GM12878 (cell line): Measurements from ENCODE around the gene OTUD3. TPM values are rescaled to one million over a fixed set of nuclear protein-coding genes. Genes with fewer than 3 reads are reported as not detected.

Source experiments
- ATAC-seq: fragments of 200-7000 bp; cut with Tn5 transposase; 3 replicates; pipeline ENCODE4 v1.9.1; 2020; ENCODE audit warnings: mild to moderate bottlenecking, moderate library complexity
- BruUV-seq: library from RNA; stranded (reverse); fragments of 400-500 nt; replicated peaks from 2 replicates; lab custom pipeline; 2021; lab: Mats Ljungman, UMichigan
- CTCF ChIA-PET: fragments of 300-600 bp; sonication (Branson Sonifier 250); formaldehyde crosslinking; extraction: SDS; loops from one replicate; lab custom pipeline; 2021; ENCODE audit warnings: inconsistent platforms; lab: Yijun Ruan, JAX
- POLR2A ChIA-PET: fragments of 350-600 bp; formaldehyde crosslinking; extraction: SDS; loops from one replicate; lab custom pipeline; 2021; ENCODE audit warnings: inconsistent platforms; lab: Charles Lee
- RAD21 ChIA-PET: fragments of 300-600 bp; sonication (Branson Sonifier 250); formaldehyde crosslinking; loops from one replicate; lab custom pipeline; 2023; ENCODE audit warnings: antibody characterized with exemption; ENCODE audit not compliant: unreplicated experiment; lab: Charles Lee
- SMC1A ChIA-PET: fragments of 300-600 bp; sonication (Branson Sonifier 250); formaldehyde crosslinking; loops from one replicate; lab custom pipeline; 2023; ENCODE audit not compliant: unreplicated experiment, uncharacterized antibody; lab: Charles Lee
- DNase-seq: peaks from one replicate; pipeline ENCODE4 v3.0.0-alpha.2; 2011; ENCODE audit warnings: low read depth, low spot score
- FAIRE-seq: peaks from 3 replicates; lab custom pipeline; 2011; peaks lifted over from hg19 to GRCh38; lab: Jason Lieb, UNC
- H2AFZ ChIP-seq: 2 replicates; pipeline ENCODE4 v1.6.0; 2011; ENCODE audit warnings: low read depth, low read length, control low read depth; ENCODE audit not compliant: control insufficient read depth
- H3K27ac ChIP-seq: 2 replicates; pipeline ENCODE4 v1.5.1; 2011; ENCODE audit warnings: control low read depth; ENCODE audit not compliant: control insufficient read depth, insufficient read depth
- H3K27me3 ChIP-seq, 2 experiments: replicated peaks in 1 of 2; 2 replicates each; pipeline versions ENCODE4 v1.6.0 to v1.6.1; 2011; ENCODE audit warnings: low read length in 1 of 2; ENCODE audit not compliant: control insufficient read depth in 2 of 2, insufficient read depth in 2 of 2
- H3K36me3 ChIP-seq, 2 experiments: 2 replicates each; pipeline ENCODE4 v1.5.1; 2011; ENCODE audit warnings: low read length in 1 of 2; ENCODE audit not compliant: control insufficient read depth in 2 of 2, insufficient read depth in 2 of 2
- H3K4me1 ChIP-seq: 2 replicates; pipeline ENCODE4 v1.6.1; 2011; ENCODE audit warnings: mild to moderate bottlenecking, low read length, moderate library complexity, mixed read lengths; ENCODE audit not compliant: control insufficient read depth, insufficient read depth
- H3K4me2 ChIP-seq: 2 replicates; pipeline ENCODE4 v1.6.0; 2011; ENCODE audit warnings: control low read depth; ENCODE audit not compliant: control insufficient read depth, insufficient read depth
- H3K4me3 ChIP-seq: fragments of 200-600 bp; sonication (generic); 2 replicates; pipeline ENCODE4 v1.5.1; 2016
- H3K79me2 ChIP-seq: 2 replicates; pipeline ENCODE4 v1.6.0; 2011; ENCODE audit warnings: low read length; ENCODE audit not compliant: control insufficient read depth, insufficient read depth
- H3K9ac ChIP-seq: 2 replicates; pipeline ENCODE4 v1.8.0; 2011; ENCODE audit warnings: low read length, control low read depth, mixed read lengths; ENCODE audit not compliant: control insufficient read depth, insufficient read depth
- H3K9me3 ChIP-seq: replicated peaks from 3 replicates; pipeline ENCODE4 v1.5.1; 2011; ENCODE audit warnings: mild to moderate bottlenecking, low read length; ENCODE audit not compliant: control insufficient read depth, insufficient read depth
- H4K20me1 ChIP-seq: 2 replicates; pipeline ENCODE4 v1.6.0; 2011; ENCODE audit not compliant: control insufficient read depth, insufficient read depth
- FOS ChIP-seq: IDR thresholded peaks from 3 replicates; pipeline ENCODE4 v1.6.1; 2011; ENCODE audit warnings: borderline replicate concordance; ENCODE audit not compliant: insufficient read length; ENCODE audit errors: extremely low read depth
- FOXK2 ChIP-seq: fragments of 450-650 bp; IDR thresholded peaks from 2 replicates; pipeline ENCODE4 v1.6.1; 2017; ENCODE audit warnings: mild to moderate bottlenecking, moderate library complexity
- NFYB ChIP-seq: IDR thresholded peaks from 2 replicates; pipeline ENCODE4 v1.6.1; 2011; ENCODE audit warnings: low read depth, mild to moderate bottlenecking, low read length, improper control_type of control experiment, moderate library complexity; ENCODE audit not compliant: insufficient read depth
- WGBS: methylation state at CpG from one replicate; pipeline ENCODE4 v1.1.6; 2016; ENCODE audit warnings: low lambda C conversion rate; ENCODE audit not compliant: insufficient replicate concordance, insufficient coverage; ENCODE audit errors: missing lambda C conversion rate; 5-methylcytosine and 5-hydroxymethylcytosine counted together
- in situ Hi-C: fragments of 300-500 bp; cut with MboI; formaldehyde crosslinking; loops from 9 replicates; pipeline ENCODE4 v1.14.3; 2018; ENCODE audit warnings: mixed read lengths
- intact Hi-C: fragments of 100-400 bp; cut with micrococcal nuclease; formaldehyde crosslinking; loops from one replicate; pipeline ENCODE4 v1.14.2; 2022; ENCODE audit not compliant: unreplicated experiment
- polyA plus RNA-seq, 11 experiments: library from polyadenylated mRNA; depleted of rRNA in 4 of 11; unstranded in 6 of 11; stranded (reverse) in 5 of 11; fragments of >200 nt; fragmentation: Nextera tagmentation in 4 of 11; fragmentation: Illumina TruSeq in 1 of 11; extraction: Ambion mirVana in 4 of 11; extraction: Trizol in 1 of 11; gene quantifications; 1 replicate in 1 of 11; 2 replicates in 10 of 11; pipeline versions ENCODE4 v1.2.1 to v1.2.3, GENCODE V29; 2011 to 2016; ENCODE audit warnings: inconsistent platforms in 2 of 11, missing spikeins in 2 of 11, low read depth in 1 of 11
- total RNA-seq, 4 experiments: library from RNA; depleted of rRNA in 3 of 4; stranded (reverse); fragments of >200 nt in 3 of 4; fragmentation: Illumina TruSeq in 1 of 4; extraction: Trizol in 1 of 4; gene quantifications; 2 replicates each; pipeline versions ENCODE4 v1.2.1 to v1.2.3, GENCODE V29; 2013 to 2021
- TF ChIP-seq, protein P1 (sequence below): fragments of 450-650 bp; IDR thresholded peaks from 2 replicates; pipeline ENCODE4 v1.6.1; 2017; ENCODE audit warnings: mild to moderate bottlenecking, moderate library complexity
- TF ChIP-seq, protein P2 (sequence below), 3 experiments: IDR thresholded peaks in 2 of 3; conservative IDR thresholded peaks in 1 of 3; 2 replicates each; pipeline ENCODE4 v1.5.1; 2011; ENCODE audit warnings: low read depth in 3 of 3, low read length in 3 of 3, mild to moderate bottlenecking in 3 of 3, control low read depth in 2 of 3, moderate library complexity in 2 of 3, inconsistent platforms in 1 of 3, mixed read lengths in 1 of 3; ENCODE audit not compliant: control insufficient read depth in 2 of 3, insufficient read depth in 1 of 3; ENCODE audit errors: extremely low read depth in 1 of 3
- TF ChIP-seq, protein P3 (sequence below): IDR thresholded peaks from 2 replicates; pipeline ENCODE4 v1.6.1; 2011; ENCODE audit warnings: mild to moderate bottlenecking, low read depth, low read length, moderate library complexity; ENCODE audit not compliant: insufficient replicate concordance
- TF ChIP-seq, protein P4 (sequence below): IDR thresholded peaks from 2 replicates; pipeline ENCODE4 v1.6.1; 2012; ENCODE audit warnings: improper control_type of control experiment, low read depth, low read length; ENCODE audit not compliant: insufficient replicate concordance

The OTUD3 gene
- total and polyA plus RNA-seq, 10 of the 15 experiments (the other 5 are each of a cell fraction or from before 2014, with no cell fraction given): 0.77 to 8.9 (median 4.8) TPM

DNA sequence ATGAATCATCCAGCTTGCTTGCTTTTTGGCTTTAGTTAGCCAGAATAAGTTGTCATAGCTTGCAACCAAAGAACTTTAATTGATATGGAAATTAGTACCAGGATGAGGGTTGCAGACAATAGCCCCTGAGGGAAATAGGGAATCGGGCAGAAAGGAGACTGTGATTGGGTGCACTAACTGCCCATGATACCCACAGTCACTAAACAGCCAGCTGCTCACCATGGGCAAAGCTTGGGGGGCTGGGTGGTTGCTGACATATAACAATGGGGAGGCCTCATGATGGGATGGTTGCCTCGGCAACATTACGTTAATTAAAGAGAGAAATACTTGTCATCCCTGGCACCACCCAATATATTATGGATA lies 59.0 kb downstream of the OTUD3 start:
- POLR2A ChIA-PET: no interaction called here
- intact Hi-C loops: no loop called here
- TF ChIP-seq, protein P1, sequence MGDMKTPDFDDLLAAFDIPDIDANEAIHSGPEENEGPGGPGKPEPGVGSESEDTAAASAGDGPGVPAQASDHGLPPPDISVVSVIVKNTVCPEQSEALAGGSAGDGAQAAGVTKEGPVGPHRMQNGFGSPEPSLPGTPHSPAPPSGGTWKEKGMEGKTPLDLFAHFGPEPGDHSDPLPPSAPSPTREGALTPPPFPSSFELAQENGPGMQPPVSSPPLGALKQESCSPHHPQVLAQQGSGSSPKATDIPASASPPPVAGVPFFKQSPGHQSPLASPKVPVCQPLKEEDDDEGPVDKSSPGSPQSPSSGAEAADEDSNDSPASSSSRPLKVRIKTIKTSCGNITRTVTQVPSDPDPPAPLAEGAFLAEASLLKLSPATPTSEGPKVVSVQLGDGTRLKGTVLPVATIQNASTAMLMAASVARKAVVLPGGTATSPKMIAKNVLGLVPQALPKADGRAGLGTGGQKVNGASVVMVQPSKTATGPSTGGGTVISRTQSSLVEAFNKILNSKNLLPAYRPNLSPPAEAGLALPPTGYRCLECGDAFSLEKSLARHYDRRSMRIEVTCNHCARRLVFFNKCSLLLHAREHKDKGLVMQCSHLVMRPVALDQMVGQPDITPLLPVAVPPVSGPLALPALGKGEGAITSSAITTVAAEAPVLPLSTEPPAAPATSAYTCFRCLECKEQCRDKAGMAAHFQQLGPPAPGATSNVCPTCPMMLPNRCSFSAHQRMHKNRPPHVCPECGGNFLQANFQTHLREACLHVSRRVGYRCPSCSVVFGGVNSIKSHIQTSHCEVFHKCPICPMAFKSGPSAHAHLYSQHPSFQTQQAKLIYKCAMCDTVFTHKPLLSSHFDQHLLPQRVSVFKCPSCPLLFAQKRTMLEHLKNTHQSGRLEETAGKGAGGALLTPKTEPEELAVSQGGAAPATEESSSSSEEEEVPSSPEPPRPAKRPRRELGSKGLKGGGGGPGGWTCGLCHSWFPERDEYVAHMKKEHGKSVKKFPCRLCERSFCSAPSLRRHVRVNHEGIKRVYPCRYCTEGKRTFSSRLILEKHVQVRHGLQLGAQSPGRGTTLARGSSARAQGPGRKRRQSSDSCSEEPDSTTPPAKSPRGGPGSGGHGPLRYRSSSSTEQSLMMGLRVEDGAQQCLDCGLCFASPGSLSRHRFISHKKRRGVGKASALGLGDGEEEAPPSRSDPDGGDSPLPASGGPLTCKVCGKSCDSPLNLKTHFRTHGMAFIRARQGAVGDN: no peak
- TF ChIP-seq FOS (no peak), FOXK2 (no peak), NFYB (no peak)
- TF ChIP-seq, protein P2, sequence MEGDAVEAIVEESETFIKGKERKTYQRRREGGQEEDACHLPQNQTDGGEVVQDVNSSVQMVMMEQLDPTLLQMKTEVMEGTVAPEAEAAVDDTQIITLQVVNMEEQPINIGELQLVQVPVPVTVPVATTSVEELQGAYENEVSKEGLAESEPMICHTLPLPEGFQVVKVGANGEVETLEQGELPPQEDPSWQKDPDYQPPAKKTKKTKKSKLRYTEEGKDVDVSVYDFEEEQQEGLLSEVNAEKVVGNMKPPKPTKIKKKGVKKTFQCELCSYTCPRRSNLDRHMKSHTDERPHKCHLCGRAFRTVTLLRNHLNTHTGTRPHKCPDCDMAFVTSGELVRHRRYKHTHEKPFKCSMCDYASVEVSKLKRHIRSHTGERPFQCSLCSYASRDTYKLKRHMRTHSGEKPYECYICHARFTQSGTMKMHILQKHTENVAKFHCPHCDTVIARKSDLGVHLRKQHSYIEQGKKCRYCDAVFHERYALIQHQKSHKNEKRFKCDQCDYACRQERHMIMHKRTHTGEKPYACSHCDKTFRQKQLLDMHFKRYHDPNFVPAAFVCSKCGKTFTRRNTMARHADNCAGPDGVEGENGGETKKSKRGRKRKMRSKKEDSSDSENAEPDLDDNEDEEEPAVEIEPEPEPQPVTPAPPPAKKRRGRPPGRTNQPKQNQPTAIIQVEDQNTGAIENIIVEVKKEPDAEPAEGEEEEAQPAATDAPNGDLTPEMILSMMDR (IDR thresholded peaks at IDR 0.05 in 2 of 3, conservative IDR thresholded peaks at IDR 0.05 in 1 of 3; ENCODE audit: control insufficient read depth in 2 of 3, extremely low read depth in 1 of 3, insufficient read depth in 1 of 3, low read depth in 3 of 3, low read length in 3 of 3): no peak
- TF ChIP-seq, protein P3, sequence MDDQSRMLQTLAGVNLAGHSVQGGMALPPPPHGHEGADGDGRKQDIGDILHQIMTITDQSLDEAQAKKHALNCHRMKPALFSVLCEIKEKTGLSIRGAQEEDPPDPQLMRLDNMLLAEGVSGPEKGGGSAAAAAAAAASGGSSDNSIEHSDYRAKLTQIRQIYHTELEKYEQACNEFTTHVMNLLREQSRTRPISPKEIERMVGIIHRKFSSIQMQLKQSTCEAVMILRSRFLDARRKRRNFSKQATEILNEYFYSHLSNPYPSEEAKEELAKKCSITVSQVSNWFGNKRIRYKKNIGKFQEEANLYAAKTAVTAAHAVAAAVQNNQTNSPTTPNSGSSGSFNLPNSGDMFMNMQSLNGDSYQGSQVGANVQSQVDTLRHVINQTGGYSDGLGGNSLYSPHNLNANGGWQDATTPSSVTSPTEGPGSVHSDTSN: no peak
- TF ChIP-seq, protein P4, sequence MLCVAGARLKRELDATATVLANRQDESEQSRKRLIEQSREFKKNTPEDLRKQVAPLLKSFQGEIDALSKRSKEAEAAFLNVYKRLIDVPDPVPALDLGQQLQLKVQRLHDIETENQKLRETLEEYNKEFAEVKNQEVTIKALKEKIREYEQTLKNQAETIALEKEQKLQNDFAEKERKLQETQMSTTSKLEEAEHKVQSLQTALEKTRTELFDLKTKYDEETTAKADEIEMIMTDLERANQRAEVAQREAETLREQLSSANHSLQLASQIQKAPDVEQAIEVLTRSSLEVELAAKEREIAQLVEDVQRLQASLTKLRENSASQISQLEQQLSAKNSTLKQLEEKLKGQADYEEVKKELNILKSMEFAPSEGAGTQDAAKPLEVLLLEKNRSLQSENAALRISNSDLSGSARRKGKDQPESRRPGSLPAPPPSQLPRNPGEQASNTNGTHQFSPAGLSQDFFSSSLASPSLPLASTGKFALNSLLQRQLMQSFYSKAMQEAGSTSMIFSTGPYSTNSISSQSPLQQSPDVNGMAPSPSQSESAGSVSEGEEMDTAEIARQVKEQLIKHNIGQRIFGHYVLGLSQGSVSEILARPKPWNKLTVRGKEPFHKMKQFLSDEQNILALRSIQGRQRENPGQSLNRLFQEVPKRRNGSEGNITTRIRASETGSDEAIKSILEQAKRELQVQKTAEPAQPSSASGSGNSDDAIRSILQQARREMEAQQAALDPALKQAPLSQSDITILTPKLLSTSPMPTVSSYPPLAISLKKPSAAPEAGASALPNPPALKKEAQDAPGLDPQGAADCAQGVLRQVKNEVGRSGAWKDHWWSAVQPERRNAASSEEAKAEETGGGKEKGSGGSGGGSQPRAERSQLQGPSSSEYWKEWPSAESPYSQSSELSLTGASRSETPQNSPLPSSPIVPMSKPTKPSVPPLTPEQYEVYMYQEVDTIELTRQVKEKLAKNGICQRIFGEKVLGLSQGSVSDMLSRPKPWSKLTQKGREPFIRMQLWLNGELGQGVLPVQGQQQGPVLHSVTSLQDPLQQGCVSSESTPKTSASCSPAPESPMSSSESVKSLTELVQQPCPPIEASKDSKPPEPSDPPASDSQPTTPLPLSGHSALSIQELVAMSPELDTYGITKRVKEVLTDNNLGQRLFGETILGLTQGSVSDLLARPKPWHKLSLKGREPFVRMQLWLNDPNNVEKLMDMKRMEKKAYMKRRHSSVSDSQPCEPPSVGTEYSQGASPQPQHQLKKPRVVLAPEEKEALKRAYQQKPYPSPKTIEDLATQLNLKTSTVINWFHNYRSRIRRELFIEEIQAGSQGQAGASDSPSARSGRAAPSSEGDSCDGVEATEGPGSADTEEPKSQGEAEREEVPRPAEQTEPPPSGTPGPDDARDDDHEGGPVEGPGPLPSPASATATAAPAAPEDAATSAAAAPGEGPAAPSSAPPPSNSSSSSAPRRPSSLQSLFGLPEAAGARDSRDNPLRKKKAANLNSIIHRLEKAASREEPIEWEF: no peak

More for the DNA sequence above, 59.0 kb downstream of the OTUD3 start:
- FAIRE-seq: no peak
- WGBS: 39% methylated on average over 3 of the region's 3 CpGs
- in situ Hi-C loops: no loop called here
- no peak for ATAC-seq
- ChIA-PET RAD21 (no interaction called here), CTCF (no interaction called here), SMC1A (no interaction called here)
- H3K27me3 ChIP-seq: no peaks in the 10 kb centered on the region
- no peaks in the 10 kb centered on the region for H3K36me3 ChIP-seq
- H3K27ac ChIP-seq: no peak overlapping the region
- no peaks in the 10 kb centered on the region for H3K4me1 ChIP-seq
- H2AFZ ChIP-seq: no peak overlapping the region
- no peak for DNase-seq
- no peaks in the 10 kb centered on the region for H3K79me2 ChIP-seq
- no peaks in the 10 kb centered on the region for H4K20me1 ChIP-seq
- no peak overlapping the region for H3K4me3 ChIP-seq
- no TSS peak for BruUV-seq
- H3K4me2 ChIP-seq: no peak overlapping the region
- H3K9me3 ChIP-seq: no peaks in the 10 kb centered on the region; the same call in 2 of the 3 replicates
- no peak overlapping the region for H3K9ac ChIP-seq
